Stomach smooth muscle (tissue), 2 donors: ENCODE results near the gene C7orf57.
"Not testable (repeated sequence)": the region's sequence is repeated elsewhere in the genome, so short reads cannot be mapped to it uniquely, and the experiment has no call there.

Experiments
- H3K27ac ChIP-seq: one replicate; pipeline ENCODE4 v1.7.0; 2013; ENCODE audit warnings: mild to moderate bottlenecking, low read length, inconsistent platforms
- H3K27me3 ChIP-seq, 2 donors: one replicate each; pipeline ENCODE4 v1.7.0; 2013; ENCODE audit warnings: low read length in 2 of 2; ENCODE audit not compliant: insufficient read depth in 2 of 2, control insufficient read depth in 1 of 2
- H3K36me3 ChIP-seq, 2 donors: one replicate each; pipeline ENCODE4 v1.7.0; 2013; ENCODE audit warnings: low read length in 2 of 2; ENCODE audit not compliant: control insufficient read depth in 2 of 2, insufficient read depth in 2 of 2
- H3K4me1 ChIP-seq: one replicate; pipeline ENCODE4 v1.7.0; 2013; ENCODE audit warnings: low read length; ENCODE audit not compliant: control insufficient read depth, insufficient read depth
- H3K4me3 ChIP-seq, 2 donors: one replicate each; pipeline ENCODE4 v1.7.0; 2013; ENCODE audit warnings: low read length in 2 of 2
- H3K9ac ChIP-seq, 2 donors: one replicate each; pipeline ENCODE4 v1.7.0; 2013; ENCODE audit warnings: low read length in 2 of 2, mild to moderate bottlenecking in 1 of 2
- H3K9me3 ChIP-seq, 2 donors: one replicate each; pipeline ENCODE4 v1.7.0; 2013; ENCODE audit warnings: low read length in 2 of 2; ENCODE audit not compliant: control insufficient read depth in 2 of 2
- donor health status: healthy.
- donor health status: Pancreatic carcinoma.

Gene C7orf57

DNA sequence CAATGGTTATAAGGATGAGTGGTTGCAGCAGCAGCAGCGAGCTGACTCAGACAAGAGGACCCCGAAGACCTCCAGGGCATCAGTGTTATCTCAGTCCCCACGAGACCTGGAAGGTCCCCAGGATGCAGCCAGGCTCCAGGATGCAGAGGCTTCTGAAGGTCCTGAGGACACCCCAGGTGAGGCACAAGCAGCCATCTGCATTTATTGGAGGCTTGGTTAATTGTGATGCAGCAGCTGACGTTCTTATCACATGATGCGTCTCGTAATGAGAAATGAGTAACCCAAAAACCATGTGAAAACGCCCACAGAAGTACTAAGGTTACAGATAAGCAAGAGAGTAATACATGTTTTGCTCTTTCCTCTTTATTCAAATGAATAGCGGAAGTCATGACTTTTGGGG is 17.4 kb downstream of the C7orf57 start:
- Histone ChIP-seq H3K9me3 (no peaks in the 10 kb centered on the region), H3K4me1 (no peaks in the 10 kb centered on the region), H3K4me3 (no peak overlapping the region), H3K27me3 (no peaks in the 10 kb centered on the region), H3K27ac (no peak overlapping the region), H3K36me3 (no peaks in the 10 kb centered on the region), H3K9ac (no peak overlapping the region)

- Histone ChIP-seq H3K9ac (no peak overlapping the region), H3K4me1 (no peaks in the 10 kb centered on the region), H3K27me3 (no peaks in the 10 kb centered on the region), H3K36me3 (no peaks in the 10 kb centered on the region), H3K9me3 (no peaks in the 10 kb centered on the region), H3K4me3 (no peak overlapping the region), H3K27ac (no peak overlapping the region)
Observed at GRCh38 chr7:48053736-48054135, 18.4 kb downstream of the C7orf57 start.

GRCh38 chr7:48058990-48059389 is 23.6 kb downstream of the C7orf57 start:
- Histone ChIP-seq H3K27me3 (no peaks in the 10 kb centered on the region), H3K9ac (no peak overlapping the region), H3K4me3 (no peak overlapping the region), H3K27ac (no peak overlapping the region), H3K4me1 (no peaks in the 10 kb centered on the region), H3K9me3 (no peaks in the 10 kb centered on the region), H3K36me3 (no peaks in the 10 kb centered on the region)

DNA sequence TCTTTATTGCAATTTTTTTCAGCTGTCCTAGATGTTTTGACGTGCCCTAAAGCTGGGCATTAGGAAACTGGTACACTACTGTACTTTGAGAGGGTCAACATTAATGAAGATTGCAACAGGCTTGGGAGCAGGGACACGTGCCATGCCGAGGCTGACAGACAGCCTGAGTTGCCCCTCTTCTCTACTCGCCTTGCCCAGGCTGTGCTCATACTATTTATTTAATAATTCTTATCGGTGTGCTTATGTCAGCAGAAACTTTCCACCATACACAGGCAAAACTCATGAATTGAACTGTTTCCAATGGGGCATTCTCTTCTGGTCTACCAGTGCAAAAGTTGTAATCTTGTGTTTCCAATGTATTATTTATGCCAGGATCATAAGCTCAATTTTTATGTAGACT is 24.4 kb downstream of the C7orf57 start:
- Histone ChIP-seq H3K4me1 (no peaks in the 10 kb centered on the region), H3K4me3 (no peak overlapping the region), H3K27ac (no peak overlapping the region), H3K36me3 (no peaks in the 10 kb centered on the region), H3K9ac (no peak overlapping the region), H3K9me3 (no peaks in the 10 kb centered on the region), H3K27me3 (no peaks in the 10 kb centered on the region)

- no peak overlapping the region for H3K27ac ChIP-seq
- no peaks in the 10 kb centered on the region for H3K27me3 ChIP-seq
- no peaks in the 10 kb centered on the region for H3K4me1 ChIP-seq
- H3K9ac ChIP-seq, result no peak overlapping the region
- H3K4me3 ChIP-seq, result no peak overlapping the region
- H3K36me3 ChIP-seq, result no peaks in the 10 kb centered on the region
- no peaks in the 10 kb centered on the region for H3K9me3 ChIP-seq
Observed at GRCh38 chr7:48063985-48064384, 28.6 kb downstream of the C7orf57 start.

DNA sequence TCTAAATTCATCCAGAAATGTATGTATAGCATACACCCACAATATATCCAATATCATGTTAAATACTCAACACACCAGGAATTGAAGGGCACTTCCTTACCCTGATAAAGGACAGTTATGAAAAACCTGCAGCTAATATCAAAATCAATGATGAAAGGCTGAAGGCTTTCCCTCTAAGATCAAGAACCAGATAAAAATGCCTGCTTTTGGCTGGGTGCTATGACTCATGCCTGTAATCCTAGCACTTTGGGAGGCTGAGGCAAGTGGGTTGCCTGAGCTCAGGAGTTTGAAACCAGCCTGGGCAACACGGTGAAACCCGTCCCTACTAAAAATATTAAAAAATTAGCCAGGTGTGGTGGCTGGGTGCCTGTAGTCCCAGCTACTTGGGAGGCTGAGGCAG is 32.1 kb downstream of the C7orf57 start:
- Histone ChIP-seq H3K4me3 (no peak overlapping the region), H3K9ac (no peak overlapping the region), H3K4me1 (no peaks in the 10 kb centered on the region), H3K27ac (no peak overlapping the region), H3K9me3 (peaks cover 0 to 3% of the 10 kb centered on the region in 2 donors), H3K36me3 (no peaks in the 10 kb centered on the region), H3K27me3 (no peaks in the 10 kb centered on the region)

DNA sequence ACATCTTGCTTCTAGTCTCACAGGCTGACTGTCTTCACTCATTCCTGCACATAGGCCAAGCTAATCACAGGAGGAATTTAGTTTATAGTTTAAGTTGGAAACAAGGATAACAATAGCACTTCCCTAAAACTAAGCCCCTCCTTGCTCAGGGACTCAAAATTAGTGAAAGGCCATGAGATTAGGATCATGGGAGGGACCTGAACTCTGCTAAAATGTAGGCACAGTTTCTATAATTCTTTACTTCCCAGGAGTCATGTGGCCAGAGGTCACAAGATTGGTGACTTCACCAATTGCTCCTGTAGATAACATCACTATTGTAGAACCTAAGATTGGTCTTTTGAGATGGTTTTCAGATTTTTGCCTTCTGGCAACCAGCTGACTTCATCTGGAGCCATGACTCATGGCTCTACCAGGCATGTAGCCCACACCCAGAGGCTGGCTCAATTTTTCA is 38.9 kb downstream of the C7orf57 start:
- Histone ChIP-seq H3K36me3 (no peaks in the 10 kb centered on the region), H3K9ac (no peak overlapping the region), H3K9me3 (peaks cover 0 to 3% of the 10 kb centered on the region in 2 donors), H3K27me3 (no peaks in the 10 kb centered on the region), H3K27ac (no peak overlapping the region), H3K4me3 (no peak overlapping the region), H3K4me1 (no peaks in the 10 kb centered on the region)

GRCh38 chr7:48077423-48077822 is 42.1 kb downstream of the C7orf57 start:
- no peaks in the 10 kb centered on the region for H3K36me3 ChIP-seq
- H3K9me3 ChIP-seq, result no peaks in the 10 kb centered on the region
- H3K4me1 ChIP-seq, result no peaks in the 10 kb centered on the region
- H3K4me3 ChIP-seq, result no peak overlapping the region
- H3K27me3 ChIP-seq, result no peaks in the 10 kb centered on the region
- H3K9ac ChIP-seq, result no peak overlapping the region
- H3K27ac ChIP-seq, result no peak overlapping the region

DNA sequence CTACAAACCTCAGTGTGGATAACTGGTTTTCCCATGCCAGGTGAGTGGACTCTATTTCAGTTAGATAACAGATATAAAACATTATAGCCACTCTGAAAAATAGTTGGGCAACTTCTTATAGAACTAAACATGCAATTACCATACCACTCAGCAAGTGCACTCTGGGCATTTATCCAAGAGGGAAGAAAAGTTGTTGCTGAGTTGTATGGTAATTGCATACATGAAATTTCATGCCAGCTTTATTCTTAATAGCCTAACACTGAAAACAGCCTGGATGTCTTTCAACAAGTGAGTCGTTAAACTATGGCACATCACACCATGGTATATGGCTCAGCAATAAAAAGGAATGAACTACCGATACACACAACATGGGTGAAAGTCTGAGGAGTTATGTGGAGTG is 43.1 kb downstream of the C7orf57 start:
- H3K27ac ChIP-seq, result no peak overlapping the region
- H3K36me3 ChIP-seq, result no peaks in the 10 kb centered on the region

DNA sequence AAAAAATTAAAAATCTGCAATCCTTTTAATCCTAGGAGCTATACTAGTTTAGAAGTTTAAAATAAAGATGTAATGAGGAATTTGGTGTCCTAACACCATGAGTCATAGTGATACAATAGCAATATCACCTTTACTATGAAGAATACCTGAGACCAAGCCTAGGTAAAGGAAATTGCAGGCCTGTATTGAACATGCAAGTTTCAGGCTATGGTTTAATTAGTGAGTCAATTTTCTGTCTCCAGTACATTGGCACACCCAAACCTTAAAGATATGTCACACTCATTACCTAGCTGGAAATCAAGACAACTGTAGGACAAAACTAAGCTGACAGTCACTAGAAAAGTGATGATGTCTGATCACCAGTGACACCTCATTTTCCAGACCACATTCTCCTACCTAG is 47.0 kb downstream of the C7orf57 start:
- H3K4me3 ChIP-seq, H3K9me3 ChIP-seq, H3K27me3 ChIP-seq, H3K4me1 ChIP-seq, H3K27ac ChIP-seq, H3K9ac ChIP-seq, H3K36me3 ChIP-seq: not testable (repeated sequence)

More for the DNA sequence above, 43.1 kb downstream of the C7orf57 start:
- Histone ChIP-seq H3K9me3 (no peaks in the 10 kb centered on the region), H3K4me1 (no peaks in the 10 kb centered on the region), H3K9ac (no peak overlapping the region), H3K27me3 (no peaks in the 10 kb centered on the region), H3K4me3 (no peak overlapping the region)

DNA sequence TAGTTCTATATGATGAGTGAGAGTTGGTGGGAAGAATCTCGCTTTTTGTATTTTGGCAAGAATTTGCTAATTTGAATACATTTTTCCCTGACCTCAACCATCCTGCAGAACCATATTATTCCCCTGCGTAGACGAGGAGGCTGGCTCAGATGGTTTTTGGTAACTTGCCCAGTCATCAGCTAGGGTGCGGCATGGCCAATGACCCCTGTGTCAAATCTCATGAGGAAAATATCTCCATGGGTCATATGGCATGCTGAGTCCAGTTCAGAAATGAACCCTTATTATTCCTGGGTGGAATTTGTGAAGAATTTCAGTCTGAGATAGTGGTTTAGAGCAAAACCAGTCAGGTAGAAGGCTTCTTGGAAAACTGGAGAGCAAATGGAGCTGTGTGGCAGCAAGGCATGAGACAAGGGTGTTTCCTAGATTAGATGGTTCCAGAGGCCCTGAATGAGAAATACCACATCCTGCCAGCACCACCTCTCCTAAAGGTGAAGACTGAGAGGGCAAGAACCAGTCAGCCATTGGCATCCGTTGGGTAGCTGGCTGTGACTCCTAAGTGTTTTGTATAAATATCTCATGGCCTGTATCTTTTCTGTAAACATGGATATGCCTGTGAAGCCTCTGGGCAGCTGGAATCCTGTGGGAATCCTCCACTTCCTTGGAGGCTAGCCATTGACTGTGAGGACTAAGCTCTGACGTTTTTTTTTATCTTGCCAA is 47.9 kb downstream of the C7orf57 start:
- H3K9me3 ChIP-seq, result no peaks in the 10 kb centered on the region
- no peaks in the 10 kb centered on the region for H3K36me3 ChIP-seq
- H3K27ac ChIP-seq, result no peak overlapping the region
- no peak overlapping the region for H3K9ac ChIP-seq
- no peak overlapping the region for H3K4me3 ChIP-seq
- no peaks in the 10 kb centered on the region for H3K27me3 ChIP-seq
- peaks cover under 1% of the 10 kb centered on the region for H3K4me1 ChIP-seq
